ENCODE results near the gene PTPRN2. TPM values are rescaled to one million over a fixed set of nuclear protein-coding genes. Genes with fewer than 3 reads are reported as not detected.

The PTPRN2 gene
- total and polyA plus RNA-seq, 2 of the 8 experiments (the other 6 are each of a cell fraction or from before 2014, with no cell fraction given) = 2.6 to 4.5 TPM

DNA sequence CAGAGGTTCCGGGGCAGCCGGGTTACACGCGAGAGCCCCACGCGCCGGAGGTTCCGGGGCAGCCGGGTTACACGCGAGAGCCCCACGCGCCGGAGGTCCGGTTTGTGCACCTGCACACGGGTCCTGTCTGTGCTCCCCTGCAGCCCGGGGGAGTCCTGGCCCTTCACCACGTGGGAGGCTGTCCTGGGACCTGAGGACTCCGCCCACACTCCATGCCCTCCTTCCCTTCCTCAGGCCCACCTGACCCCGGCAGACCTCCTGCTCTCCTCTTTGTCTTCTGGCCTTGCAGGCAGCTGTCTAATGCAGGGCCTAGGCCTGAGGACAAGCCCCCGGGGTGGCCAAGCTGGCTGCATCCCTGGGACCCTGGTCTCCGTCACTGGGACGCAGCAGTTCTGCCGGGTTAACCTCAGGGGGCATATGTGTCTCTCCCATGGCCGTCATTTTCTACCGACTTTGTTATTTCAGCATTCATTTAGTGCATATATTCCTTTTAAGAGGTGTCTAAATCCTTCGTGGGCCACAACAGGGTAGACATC is 876.2 kb downstream of the PTPRN2 start:
- DNase-seq (ENCODE audit: low read depth in 1 of 2, low spot score in 2 of 2) (no peak), FAIRE-seq (no peak)
- Histone ChIP-seq H3K14ac (ENCODE audit: insufficient read length) (no peak overlapping the region), H3K79me2 (ENCODE audit: control insufficient read depth in 1 of 2, insufficient read depth in 2 of 2, low read length in 2 of 2) (no peaks in the 10 kb centered on the region), H3K9me3 (ENCODE audit: insufficient read depth in 2 of 2, low read depth in 1 of 2, low read length in 1 of 2) (no peaks in the 10 kb centered on the region), H2BK15ac (ENCODE audit: low read length) (no peak overlapping the region), H3K23me2 (ENCODE audit: low read depth, low read length) (no peaks in the 10 kb centered on the region), H3K36me3 (ENCODE audit: control insufficient read depth in 2 of 4, insufficient read depth in 4 of 4, low read length in 3 of 4) (no peaks in the 10 kb centered on the region), H3K27me3 (replicated peaks in 1 of 4; ENCODE audit: control insufficient read depth in 3 of 4, extremely low read depth in 1 of 4, insufficient read depth in 3 of 4, low read length in 3 of 4) (peaks cover 0 to 2% (median 0%) of the 10 kb centered on the region in 4 experiments; a peak in 3 of 7 replicates), H3K56ac (replicated peaks; ENCODE audit: insufficient read length, low read depth, low read length) (no peak overlapping the region), H3K9ac (replicated peaks in 1 of 4; ENCODE audit: extremely low read depth in 1 of 4, low read depth in 3 of 4, low read length in 3 of 4) (no peak overlapping the region), H4K91ac (replicated peaks; ENCODE audit: insufficient read length, low read length) (no peak overlapping the region), H2BK120ac (replicated peaks; ENCODE audit: low read depth, low read length) (no peak overlapping the region), H3K18ac (ENCODE audit: extremely low read depth, low read length) (no peak overlapping the region), H3K4me3 (ENCODE audit: extremely low read depth in 1 of 4, insufficient read depth in 2 of 4, low read depth in 3 of 4, low read length in 4 of 4) (no peak overlapping the region), H3K79me1 (ENCODE audit: low read depth, low read length) (no peaks in the 10 kb centered on the region), H2AFZ (ENCODE audit: low read length) (no peak overlapping the region), H4K20me1 (replicated peaks in 1 of 2; ENCODE audit: control insufficient read depth in 1 of 2, insufficient read depth in 2 of 2, low read length in 2 of 2) (peaks cover 0 to 3% of the 10 kb centered on the region in 2 experiments), H2BK5ac (ENCODE audit: low read depth, low read length) (no peak overlapping the region), H3K4me2 (ENCODE audit: insufficient read depth in 1 of 2, low read depth in 2 of 2, low read length in 2 of 2) (no peak overlapping the region), H3K27ac (ENCODE audit: low read depth, low read length) (no peak overlapping the region), H2BK20ac (ENCODE audit: low read length) (no peak overlapping the region), H3K4ac (replicated peaks; ENCODE audit: insufficient read length, low read depth, low read length) (no peak overlapping the region), H3K23ac (ENCODE audit: insufficient read length) (no peak overlapping the region), H2AK5ac (ENCODE audit: low read depth, low read length) (no peak overlapping the region), H2BK12ac (ENCODE audit: low read depth, low read length) (no peak overlapping the region), H4K8ac (ENCODE audit: extremely low read depth, insufficient read depth, low read length) (peak overlapping the region; percentile 57; the same call in 1 of the 2 replicates), H3K4me1 (replicated peaks in 1 of 4; ENCODE audit: control insufficient read depth in 3 of 4, insufficient read depth in 4 of 4, low read length in 3 of 4) (no peaks in the 10 kb centered on the region; a peak in 1 of 7 replicates), H4K5ac (ENCODE audit: insufficient read length, low read depth, low read length) (no peak overlapping the region)
- CTCF ChIA-PET (ENCODE audit: partially characterized antibody) = no interaction called here
- 83% methylated on average over 9 of the region's 27 CpGs; no CpG with 5 or more reads in 1 of the 2 experiments for WGBS, 2 experiments (ENCODE audit: extremely low coverage in 1 of 2, insufficient coverage in 1 of 2, insufficient read length in 1 of 2, insufficient replicate concordance in 2 of 2, low coverage in 1 of 2, low lambda C conversion rate in 2 of 2, missing lambda C conversion rate in 1 of 2)
- TF ChIP-seq, protein P1, sequence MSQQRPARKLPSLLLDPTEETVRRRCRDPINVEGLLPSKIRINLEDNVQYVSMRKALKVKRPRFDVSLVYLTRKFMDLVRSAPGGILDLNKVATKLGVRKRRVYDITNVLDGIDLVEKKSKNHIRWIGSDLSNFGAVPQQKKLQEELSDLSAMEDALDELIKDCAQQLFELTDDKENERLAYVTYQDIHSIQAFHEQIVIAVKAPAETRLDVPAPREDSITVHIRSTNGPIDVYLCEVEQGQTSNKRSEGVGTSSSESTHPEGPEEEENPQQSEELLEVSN (IDR thresholded peaks at IDR 0.05) = no peak
- TF ChIP-seq SIN3A (conservative IDR thresholded peaks at IDR 0.05 in 1 of 2, IDR thresholded peaks at IDR 0.05 in 1 of 2; ENCODE audit: low read depth in 1 of 2, low read length in 2 of 2) (no peak), JUN (IDR thresholded peaks at IDR 0.05; ENCODE audit: low read depth, low read length) (no peak), KDM5A (IDR thresholded peaks at IDR 0.05; ENCODE audit: low read length) (no peak), POLR2A (IDR thresholded peaks at IDR 0.05; ENCODE audit: control extremely low read depth in 1 of 2, low read depth in 2 of 2, low read length in 2 of 2) (no peak), RXRA (IDR thresholded peaks at IDR 0.05; ENCODE audit: insufficient read depth, low read depth, low read length) (no peak)
- TF ChIP-seq, protein P2, sequence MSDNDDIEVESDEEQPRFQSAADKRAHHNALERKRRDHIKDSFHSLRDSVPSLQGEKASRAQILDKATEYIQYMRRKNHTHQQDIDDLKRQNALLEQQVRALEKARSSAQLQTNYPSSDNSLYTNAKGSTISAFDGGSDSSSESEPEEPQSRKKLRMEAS (IDR thresholded peaks at IDR 0.05) = no peak
- POLR2A ChIA-PET (ENCODE audit: partially characterized antibody) = no interaction called here

All from H1 (cell line).